ENCODE results near the gene PELI2.

Gene PELI2

GRCh38 chr14:56107615-56108014, 10.6 kb upstream of the PELI2 start:
- ATAC-seq, result no peak
- Mint-ChIP-seq H3K4me3 (no peak overlapping the region), H3K9me3 (no peaks in the 10 kb centered on the region), H3K4me1 (peaks cover 4% of the 10 kb centered on the region), H3K27ac (no peak overlapping the region), H3K36me3 (ENCODE audit: low read depth) (no peaks in the 10 kb centered on the region), H3K27me3 (no peaks in the 10 kb centered on the region)
- DNase-seq, result no peak

- no peak overlapping the region for H3K27ac Mint-ChIP-seq
- no peak overlapping the region for H3K4me3 Mint-ChIP-seq
- H3K9me3 Mint-ChIP-seq, result no peaks in the 10 kb centered on the region
- H3K4me1 Mint-ChIP-seq, result peaks cover 8% of the 10 kb centered on the region
- DNase-seq (no peak), ATAC-seq (no peak)
- no peaks in the 10 kb centered on the region for H3K27me3 Mint-ChIP-seq
- H3K36me3 Mint-ChIP-seq (ENCODE audit: low read depth), result no peaks in the 10 kb centered on the region
Observed at GRCh38 chr14:56108057-56108456, 10.2 kb upstream of the PELI2 start.

- H3K36me3 Mint-ChIP-seq (ENCODE audit: low read depth), result no peaks in the 10 kb centered on the region
- no peak overlapping the region for H3K27ac Mint-ChIP-seq
- no peaks in the 10 kb centered on the region for H3K9me3 Mint-ChIP-seq
- H3K4me3 Mint-ChIP-seq, result no peak overlapping the region
- peaks cover 20% of the 10 kb centered on the region for H3K4me1 Mint-ChIP-seq
- H3K27me3 Mint-ChIP-seq, result no peaks in the 10 kb centered on the region
- no peak for DNase-seq
- no peak for ATAC-seq
Observed at GRCh38 chr14:56112781-56113180, 5.4 kb upstream of the PELI2 start.

GRCh38 chr14:56115334-56115870, 2.8 kb upstream of the PELI2 start:
- H3K4me1 Mint-ChIP-seq, result peaks cover 32% of the 10 kb centered on the region
- no peak for ATAC-seq
- DNase-seq, result no peak
- H3K27me3 Mint-ChIP-seq, result peaks cover 6% of the 10 kb centered on the region
- no peak overlapping the region for H3K4me3 Mint-ChIP-seq
- H3K9me3 Mint-ChIP-seq, result no peaks in the 10 kb centered on the region
- H3K27ac Mint-ChIP-seq, result no peak overlapping the region
- no peaks in the 10 kb centered on the region for H3K36me3 Mint-ChIP-seq (ENCODE audit: low read depth)

GRCh38 chr14:56115976-56116893, 2.0 kb upstream of the PELI2 start:
- H3K4me3 Mint-ChIP-seq, result no peak overlapping the region
- ATAC-seq, result no peak
- H3K9me3 Mint-ChIP-seq, result no peaks in the 10 kb centered on the region
- no peak overlapping the region for H3K27ac Mint-ChIP-seq
- no peaks in the 10 kb centered on the region for H3K36me3 Mint-ChIP-seq (ENCODE audit: low read depth)
- H3K4me1 Mint-ChIP-seq, result peaks cover 39% of the 10 kb centered on the region
- peaks cover 13% of the 10 kb centered on the region for H3K27me3 Mint-ChIP-seq
- no peak for DNase-seq

- ATAC-seq, result peak; percentile 21
- Mint-ChIP-seq H3K36me3 (ENCODE audit: low read depth) (no peaks in the 10 kb centered on the region), H3K27ac (no peak overlapping the region), H3K4me1 (peaks cover 34% of the 10 kb centered on the region), H3K27me3 (peaks cover 13% of the 10 kb centered on the region), H3K9me3 (no peaks in the 10 kb centered on the region), H3K4me3 (peak overlapping the region; percentile 79)
- peak; percentile 34 for DNase-seq
Observed at GRCh38 chr14:56118611-56119181, 485 bp downstream of the PELI2 start.

GRCh38 chr14:56119201-56119981, 1.2 kb downstream of the PELI2 start:
- H3K27ac Mint-ChIP-seq, result peak overlapping the region; percentile 20
- peaks cover 34% of the 10 kb centered on the region for H3K4me1 Mint-ChIP-seq

GRCh38 chr14:56120091-56120691, 2.0 kb downstream of the PELI2 start:
- Mint-ChIP-seq H3K4me1 (peaks cover 34% of the 10 kb centered on the region), H3K27me3 (peaks cover 15% of the 10 kb centered on the region)

More at GRCh38 chr14:56119201-56119981, 1.2 kb downstream of the PELI2 start:
- ATAC-seq, result peak; percentile 40
- Mint-ChIP-seq H3K36me3 (ENCODE audit: low read depth) (no peaks in the 10 kb centered on the region), H3K4me3 (peak overlapping the region; percentile 79), H3K9me3 (no peaks in the 10 kb centered on the region), H3K27me3 (peaks cover 13% of the 10 kb centered on the region)
- DNase-seq, result peak; percentile 48

GRCh38 chr14:56121816-56122215, 3.6 kb downstream of the PELI2 start:
- Mint-ChIP-seq H3K4me1 (peaks cover 29% of the 10 kb centered on the region), H3K27ac (no peak overlapping the region), H3K36me3 (ENCODE audit: low read depth) (no peaks in the 10 kb centered on the region), H3K4me3 (no peak overlapping the region), H3K9me3 (no peaks in the 10 kb centered on the region), H3K27me3 (peaks cover 15% of the 10 kb centered on the region)
- ATAC-seq (no peak), DNase-seq (no peak)

More at GRCh38 chr14:56120091-56120691, 2.0 kb downstream of the PELI2 start:
- ATAC-seq (no peak), DNase-seq (no peak)
- no peaks in the 10 kb centered on the region for H3K9me3 Mint-ChIP-seq
- no peak overlapping the region for H3K27ac Mint-ChIP-seq
- peak overlapping the region; percentile 79 for H3K4me3 Mint-ChIP-seq
- H3K36me3 Mint-ChIP-seq (ENCODE audit: low read depth), result no peaks in the 10 kb centered on the region

GRCh38 chr14:56122301-56122700, 4.1 kb downstream of the PELI2 start:
- ATAC-seq (no peak), DNase-seq (no peak)
- no peak overlapping the region for H3K4me3 Mint-ChIP-seq
- peaks cover 29% of the 10 kb centered on the region for H3K4me1 Mint-ChIP-seq
- no peak overlapping the region for H3K27ac Mint-ChIP-seq
- no peaks in the 10 kb centered on the region for H3K36me3 Mint-ChIP-seq (ENCODE audit: low read depth)
- H3K27me3 Mint-ChIP-seq, result peaks cover 15% of the 10 kb centered on the region
- H3K9me3 Mint-ChIP-seq, result no peaks in the 10 kb centered on the region

GRCh38 chr14:56124327-56124726, 6.1 kb downstream of the PELI2 start:
- H3K27ac Mint-ChIP-seq, result no peak overlapping the region
- H3K4me3 Mint-ChIP-seq, result no peak overlapping the region

GRCh38 chr14:56125772-56126636, 7.8 kb downstream of the PELI2 start:
- Mint-ChIP-seq H3K27ac (no peak overlapping the region), H3K36me3 (ENCODE audit: low read depth) (no peaks in the 10 kb centered on the region), H3K4me3 (no peak overlapping the region), H3K4me1 (peaks cover 21% of the 10 kb centered on the region), H3K9me3 (no peaks in the 10 kb centered on the region), H3K27me3 (peaks cover 5% of the 10 kb centered on the region)
- DNase-seq, result no peak
- ATAC-seq, result no peak

More at GRCh38 chr14:56124327-56124726, 6.1 kb downstream of the PELI2 start:
- Mint-ChIP-seq H3K4me1 (peaks cover 26% of the 10 kb centered on the region), H3K27me3 (peaks cover 17% of the 10 kb centered on the region), H3K9me3 (no peaks in the 10 kb centered on the region), H3K36me3 (ENCODE audit: low read depth) (no peaks in the 10 kb centered on the region)
- DNase-seq (no peak), ATAC-seq (no peak)

- H3K27me3 Mint-ChIP-seq, result peaks cover 4% of the 10 kb centered on the region
- DNase-seq (no peak), ATAC-seq (no peak)
Observed at GRCh38 chr14:56126637-56126913, 8.4 kb downstream of the PELI2 start.

More at GRCh38 chr14:56126637-56126913, 8.4 kb downstream of the PELI2 start:
- Mint-ChIP-seq H3K9me3 (no peaks in the 10 kb centered on the region), H3K27ac (no peak overlapping the region), H3K4me3 (no peak overlapping the region), H3K36me3 (ENCODE audit: low read depth) (no peaks in the 10 kb centered on the region), H3K4me1 (peaks cover 25% of the 10 kb centered on the region)
